SK-N-SH (cell line): ENCODE measurements around the gene TEX44.

ENCODE experiments used
- CTCF ChIP-seq: fragments of 200-600 bp; sonication (generic); IDR thresholded peaks from 2 replicates; pipeline ENCODE4 v1.6.1; 2017; ENCODE audit warnings: antibody characterized with exemption, mild to moderate bottlenecking, moderate library complexity
- EP300 ChIP-seq, 2 experiments: IDR thresholded peaks; 2 replicates each; pipeline versions ENCODE4 v1.4.0 to v1.6.1; 2012; ENCODE audit warnings: borderline replicate concordance in 1 of 2, low read depth in 1 of 2, low read length in 1 of 2
- EZH2phosphoT487 ChIP-seq: fragments of 200-600 bp; sonication (generic); IDR thresholded peaks from 2 replicates; pipeline ENCODE4 v1.6.1; 2017; ENCODE audit warnings: low read depth, mixed run types, mild to moderate bottlenecking, antibody characterized with exemption, moderate library complexity, borderline replicate concordance
- FOSL2 ChIP-seq: IDR thresholded peaks from 2 replicates; pipeline ENCODE4 v1.4.0; 2012; ENCODE audit warnings: low read depth, mild to moderate bottlenecking, moderate library complexity, borderline replicate concordance
- FOXJ3 ChIP-seq: sonication (generic); formaldehyde crosslinking; IDR thresholded peaks from 2 replicates; pipeline ENCODE4 v1.5.1; 2020; ENCODE audit warnings: mild to moderate bottlenecking, missing genetic modification reagents
- GATA2 ChIP-seq: sonication (generic); formaldehyde crosslinking; IDR thresholded peaks from 2 replicates; pipeline ENCODE4 v1.5.0; 2020; ENCODE audit warnings: mild to moderate bottlenecking, missing genetic modification reagents
- MEF2A ChIP-seq: IDR thresholded peaks from 2 replicates; pipeline ENCODE4 v1.4.0; 2012; ENCODE audit warnings: low read depth, borderline replicate concordance
- NRF1 ChIP-seq: IDR thresholded peaks from 2 replicates; pipeline ENCODE4 v1.6.1; 2012; ENCODE audit warnings: low read depth, mild to moderate bottlenecking, low read length
- PBX3 ChIP-seq: IDR thresholded peaks from 2 replicates; pipeline ENCODE4; 2012
- RXRA ChIP-seq: IDR thresholded peaks from 2 replicates; pipeline ENCODE4 v1.4.0; 2012; ENCODE audit warnings: low read depth, mild to moderate bottlenecking, borderline replicate concordance
- SIN3A ChIP-seq: IDR thresholded peaks from 2 replicates; pipeline ENCODE4 v1.6.1; 2012; ENCODE audit warnings: low read depth, mild to moderate bottlenecking, low read length, moderate library complexity, borderline replicate concordance
- USF2 ChIP-seq: fragments of 150-350 bp; IDR thresholded peaks from 2 replicates; pipeline ENCODE4 v1.6.1; 2017; ENCODE audit warnings: antibody characterized with exemption, low read length, low read depth, borderline replicate concordance

- TF ChIP-seq GATA2 (CRISPR knock-in tag) (peak; percentile 61), CTCF (no peak), RXRA (no peak), SIN3A (no peak), FOXJ3 (CRISPR knock-in tag) (no peak), MEF2A (no peak), EP300 (IDR thresholded peaks at IDR 0.05; ENCODE audit: borderline replicate concordance in 1 of 2, low read depth in 1 of 2, low read length in 1 of 2) (peak in 1 of 2 experiments; percentile 58; a peak in 2 of 4 replicates), PBX3 (no peak), FOSL2 (no peak), EZH2phosphoT487 (no peak), NRF1 (no peak), USF2 (no peak)
Observed at GRCh38 chr2:231565887-231566594, 26.6 kb upstream of the TEX44 start.
